Neural progenitor cell (in vitro differentiated cells): ENCODE measurements around the gene SUOX.

Experiments
- EZH2 ChIP-seq: fragments of 200-600 bp; sonication (generic); IDR thresholded peaks from 2 replicates; pipeline ENCODE4 v1.6.1; 2017; ENCODE audit warnings: antibody characterized with exemption, mild to moderate bottlenecking, moderate library complexity
- TF ChIP-seq, protein P1 (sequence below): fragments of 200-600 bp; sonication (generic); IDR thresholded peaks from 2 replicates; pipeline ENCODE4 v1.5.1; 2017; ENCODE audit warnings: antibody characterized with exemption, mild to moderate bottlenecking

DNA sequence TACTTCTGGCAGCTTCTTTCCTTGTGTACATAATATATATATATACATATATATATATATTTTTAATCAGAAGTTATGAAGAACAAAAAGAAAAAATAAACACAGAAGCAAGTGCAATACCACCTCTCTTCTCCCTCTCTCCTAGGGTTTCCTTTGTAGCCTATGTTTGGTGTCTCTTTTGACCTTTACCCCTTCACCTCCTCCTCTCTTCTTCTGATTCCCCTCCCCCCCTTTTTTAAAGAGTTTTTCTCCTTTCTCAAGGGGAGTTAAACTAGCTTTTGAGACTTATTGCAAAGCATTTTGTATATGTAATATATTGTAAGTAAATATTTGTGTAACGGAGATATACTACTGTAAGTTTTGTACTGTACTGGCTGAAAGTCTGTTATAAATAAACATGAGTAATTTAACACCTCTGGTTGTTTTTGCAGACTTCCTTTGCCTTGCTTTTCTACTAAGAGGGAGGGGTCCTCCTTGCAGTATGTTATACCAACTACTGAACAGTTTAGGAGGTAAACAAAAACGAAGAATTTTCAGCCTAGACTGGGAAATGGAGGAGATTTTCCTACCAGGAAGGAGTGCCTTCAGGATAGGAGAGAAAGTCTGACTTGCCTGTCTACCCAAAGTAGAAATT lies 41.1 kb downstream of the SUOX start:
- TF ChIP-seq, protein P1, sequence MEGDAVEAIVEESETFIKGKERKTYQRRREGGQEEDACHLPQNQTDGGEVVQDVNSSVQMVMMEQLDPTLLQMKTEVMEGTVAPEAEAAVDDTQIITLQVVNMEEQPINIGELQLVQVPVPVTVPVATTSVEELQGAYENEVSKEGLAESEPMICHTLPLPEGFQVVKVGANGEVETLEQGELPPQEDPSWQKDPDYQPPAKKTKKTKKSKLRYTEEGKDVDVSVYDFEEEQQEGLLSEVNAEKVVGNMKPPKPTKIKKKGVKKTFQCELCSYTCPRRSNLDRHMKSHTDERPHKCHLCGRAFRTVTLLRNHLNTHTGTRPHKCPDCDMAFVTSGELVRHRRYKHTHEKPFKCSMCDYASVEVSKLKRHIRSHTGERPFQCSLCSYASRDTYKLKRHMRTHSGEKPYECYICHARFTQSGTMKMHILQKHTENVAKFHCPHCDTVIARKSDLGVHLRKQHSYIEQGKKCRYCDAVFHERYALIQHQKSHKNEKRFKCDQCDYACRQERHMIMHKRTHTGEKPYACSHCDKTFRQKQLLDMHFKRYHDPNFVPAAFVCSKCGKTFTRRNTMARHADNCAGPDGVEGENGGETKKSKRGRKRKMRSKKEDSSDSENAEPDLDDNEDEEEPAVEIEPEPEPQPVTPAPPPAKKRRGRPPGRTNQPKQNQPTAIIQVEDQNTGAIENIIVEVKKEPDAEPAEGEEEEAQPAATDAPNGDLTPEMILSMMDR = no peak
- no peak for TF ChIP-seq EZH2
